SJSA1 (cell line): ENCODE results near the gene RMND5B. TPM values are rescaled to one million over a fixed set of nuclear protein-coding genes. Genes with fewer than 3 reads are reported as not detected.
"Not testable (repeated sequence)": the region's sequence is repeated elsewhere in the genome, so short reads cannot be mapped to it uniquely, and the experiment has no call there.

ENCODE experiments used
- DNase-seq, 2 experiments: peaks; one replicate each; pipeline ENCODE4 v3.0.0-alpha.2; 2015 to 2020; ENCODE audit warnings: low spot score in 2 of 2, low read depth in 1 of 2
- H3K27ac ChIP-seq: fragments of 250-450 bp; sonication (Bioruptor Pico); 2 replicates; pipeline ENCODE4 v1.5.1; 2020; ENCODE audit warnings: mild to moderate bottlenecking, moderate library complexity
- H3K27me3 ChIP-seq: fragments of 250-450 bp; sonication (Bioruptor Pico); replicated peaks from 2 replicates; pipeline ENCODE4 v1.5.1; 2020; ENCODE audit warnings: mild to moderate bottlenecking, moderate library complexity
- H3K36me3 ChIP-seq: fragments of 250-450 bp; sonication (Bioruptor Pico); 2 replicates; pipeline ENCODE4 v1.5.1; 2020; ENCODE audit warnings: mild to moderate bottlenecking
- H3K4me1 ChIP-seq: fragments of 250-450 bp; sonication (Bioruptor Pico); replicated peaks from 2 replicates; pipeline ENCODE4 v1.6.1; 2021; ENCODE audit warnings: mild to moderate bottlenecking
- H3K4me3 ChIP-seq: fragments of 250-450 bp; sonication (Bioruptor Pico); 2 replicates; pipeline ENCODE4 v1.5.1; 2020; ENCODE audit warnings: mild to moderate bottlenecking
- H3K9me3 ChIP-seq: fragments of 250-450 bp; sonication (Bioruptor Pico); replicated peaks from 2 replicates; pipeline ENCODE4 v1.5.1; 2020; ENCODE audit warnings: mild to moderate bottlenecking
- total RNA-seq: library from RNA; depleted of rRNA; stranded (reverse); fragments of >200 nt; shearing (Covaris generic); gene quantifications from 2 replicates; pipeline ENCODE4 v1.2.3, GENCODE V29; 2014

The RMND5B gene
- total RNA-seq, 1 experiment from 2014 or later = 40.9 TPM

GRCh38 chr5:178180141-178180863 is 49.5 kb downstream of the RMND5B start:
- Histone ChIP-seq H3K27me3 (no peaks in the 10 kb centered on the region; the same call in 1 of the 2 replicates), H3K36me3 (no peaks in the 10 kb centered on the region), H3K9me3 (0 out of 2 replicates have a peak, but pooled peaks cover 3% of the 10 kb centered on the region), H3K4me1 (no peaks in the 10 kb centered on the region), H3K4me3 (no peak overlapping the region), H3K27ac (no peak overlapping the region)
- DNase-seq = no peak

GRCh38 chr5:178182158-178182876 is 51.5 kb downstream of the RMND5B start:
- H3K4me1 ChIP-seq = no peaks in the 10 kb centered on the region
- no peaks in the 10 kb centered on the region for H3K36me3 ChIP-seq
- H3K27ac ChIP-seq = no peak overlapping the region
- peaks cover 4% of the 10 kb centered on the region; the same call in 1 of the 2 replicates for H3K27me3 ChIP-seq
- no peak for DNase-seq
- 0 out of 2 replicates have a peak, but pooled peaks cover 3% of the 10 kb centered on the region for H3K9me3 ChIP-seq
- H3K4me3 ChIP-seq = no peak overlapping the region

DNA sequence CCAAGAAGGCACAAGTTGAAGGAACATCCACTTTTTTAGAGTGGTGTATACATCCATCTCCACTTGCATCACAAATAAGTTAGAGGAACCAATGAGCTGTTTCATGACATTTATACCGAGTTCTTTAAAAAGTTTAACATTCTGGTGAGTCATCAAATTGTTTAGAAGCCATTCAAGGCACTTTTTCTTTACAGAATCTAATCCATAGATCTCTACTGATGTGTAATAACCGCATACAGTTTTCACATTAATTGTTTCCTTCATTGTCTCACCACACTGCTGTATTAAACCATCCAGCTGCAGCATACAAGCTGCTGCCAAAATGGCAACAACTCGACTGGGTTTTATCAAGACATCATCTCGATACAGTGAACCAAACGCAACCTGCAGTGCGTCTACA is 55.6 kb downstream of the RMND5B start:
- H3K27ac ChIP-seq = no peak overlapping the region
- H3K27me3 ChIP-seq = peaks cover 8% of the 10 kb centered on the region; the same call in 1 of the 2 replicates
- no peaks in the 10 kb centered on the region for H3K9me3 ChIP-seq
- no peak for DNase-seq
- no peaks in the 10 kb centered on the region for H3K36me3 ChIP-seq
- no peak overlapping the region for H3K4me3 ChIP-seq
- no peaks in the 10 kb centered on the region for H3K4me1 ChIP-seq

DNA sequence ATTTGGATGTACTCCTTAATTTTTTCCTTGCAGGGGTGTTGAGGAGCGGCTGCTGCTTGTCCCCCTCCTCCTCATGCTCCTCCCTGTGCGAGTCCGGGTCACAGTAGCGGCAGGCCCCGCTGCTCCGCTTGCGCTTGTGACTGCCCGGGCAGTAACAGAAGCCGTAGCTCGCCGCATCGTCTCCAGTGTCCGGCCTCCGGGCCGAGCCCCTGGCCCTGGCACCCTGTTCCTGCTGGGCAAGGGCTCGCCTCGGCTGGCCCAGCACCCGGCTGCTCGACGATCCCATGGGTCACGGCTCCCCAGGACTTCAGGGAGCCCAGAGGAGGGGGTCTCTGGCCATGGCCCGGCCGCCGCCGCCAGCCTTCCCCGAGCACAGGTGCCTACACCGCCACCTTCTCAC is 56.2 kb downstream of the RMND5B start, which contains the start of gene GMCL2:
TSS of gene GMCL2 (minus strand) at position 358 of the 400 bp plus-strand sequence. CDS start at position 286, 72 bp downstream.
- no peak within 1 kb of the TSS for H3K27ac ChIP-seq
- H3K27me3 ChIP-seq = peaks cover 8% of the 10 kb centered on the region; the same call in 1 of the 2 replicates
- no peaks in the 10 kb centered on the region for H3K9me3 ChIP-seq
- no peak within 1 kb of the TSS for H3K4me3 ChIP-seq
- H3K36me3 ChIP-seq = no peaks in the 10 kb centered on the region
- H3K4me1 ChIP-seq = no peaks in the 10 kb centered on the region
- DNase-seq = no peak

DNA sequence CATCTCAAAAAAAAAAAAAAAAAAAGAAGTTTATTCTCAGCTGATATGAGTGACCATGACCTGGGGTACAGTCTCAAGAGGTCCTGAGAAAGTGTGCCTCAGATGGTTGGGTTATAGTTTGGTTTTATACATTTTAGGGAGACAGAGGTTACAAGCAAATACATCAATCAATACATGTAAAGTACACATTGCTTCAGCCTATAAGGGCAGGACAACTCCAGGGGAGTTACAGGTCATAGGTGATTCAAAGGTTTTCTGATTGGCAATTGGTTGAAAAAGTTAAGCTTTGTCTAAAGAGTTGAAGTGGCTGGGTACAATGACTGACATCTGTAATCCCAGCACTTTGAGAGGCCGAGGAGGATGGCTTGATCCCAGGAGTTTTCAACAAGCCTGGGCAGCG is 58.6 kb downstream of the RMND5B start:
- Histone ChIP-seq H3K4me3 (no peak overlapping the region), H3K27me3 (peaks cover 15% of the 10 kb centered on the region; the same call in 1 of the 2 replicates), H3K36me3 (no peaks in the 10 kb centered on the region), H3K9me3 (0 out of 2 replicates have a peak, but pooled peaks cover 3% of the 10 kb centered on the region), H3K4me1 (no peaks in the 10 kb centered on the region), H3K27ac (no peak overlapping the region)
- DNase-seq = no peak

GRCh38 chr5:178191661-178192060 is 60.8 kb downstream of the RMND5B start:
- DNase-seq = no peak

DNA sequence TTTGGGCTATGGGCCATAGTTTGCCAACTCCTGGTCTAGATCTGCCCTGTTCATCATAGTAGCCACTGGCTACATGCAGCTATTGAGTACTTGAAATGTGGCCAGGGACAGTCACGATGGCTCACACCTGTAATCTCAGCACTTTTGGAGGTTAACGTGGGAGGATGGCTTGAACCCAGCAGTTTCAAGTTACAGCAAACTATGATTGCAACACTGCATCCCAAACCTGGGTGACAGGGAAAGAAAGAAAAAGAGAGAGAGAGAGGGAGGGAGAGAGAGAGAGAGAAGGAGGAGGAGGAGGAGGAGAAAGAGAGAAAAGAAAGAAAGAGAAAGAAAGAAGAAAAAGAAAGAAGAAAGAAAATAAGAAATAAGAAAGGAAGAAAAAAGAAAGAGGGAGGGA is 61.4 kb downstream of the RMND5B start:
- no peak for DNase-seq
- Histone ChIP-seq H3K9me3 (0 out of 2 replicates have a peak, but pooled peaks cover 3% of the 10 kb centered on the region), H3K4me3 (no peak overlapping the region), H3K27ac (no peak overlapping the region), H3K27me3 (peaks cover 17% of the 10 kb centered on the region; the same call in 1 of the 2 replicates), H3K4me1 (no peaks in the 10 kb centered on the region), H3K36me3 (no peaks in the 10 kb centered on the region)

More at GRCh38 chr5:178191661-178192060, 60.8 kb downstream of the RMND5B start:
- Histone ChIP-seq H3K4me1 (no peaks in the 10 kb centered on the region), H3K27me3 (peaks cover 17% of the 10 kb centered on the region; the same call in 1 of the 2 replicates), H3K27ac (no peak overlapping the region), H3K4me3 (no peak overlapping the region), H3K36me3 (no peaks in the 10 kb centered on the region), H3K9me3 (0 out of 2 replicates have a peak, but pooled peaks cover 3% of the 10 kb centered on the region)

GRCh38 chr5:178192787-178193186 is 62.0 kb downstream of the RMND5B start:
- Histone ChIP-seq H3K9me3 (0 out of 2 replicates have a peak, but pooled peaks cover 3% of the 10 kb centered on the region), H3K4me3 (no peak overlapping the region), H3K36me3 (no peaks in the 10 kb centered on the region), H3K4me1 (no peaks in the 10 kb centered on the region), H3K27me3 (peaks cover 17% of the 10 kb centered on the region; the same call in 1 of the 2 replicates), H3K27ac (no peak overlapping the region)
- DNase-seq = no peak

GRCh38 chr5:178193251-178193809 is 62.5 kb downstream of the RMND5B start:
- H3K4me3 ChIP-seq = no peak overlapping the region
- no peak for DNase-seq
- no peaks in the 10 kb centered on the region for H3K36me3 ChIP-seq
- peaks cover 17% of the 10 kb centered on the region; the same call in 1 of the 2 replicates for H3K27me3 ChIP-seq
- H3K4me1 ChIP-seq = no peaks in the 10 kb centered on the region
- no peak overlapping the region for H3K27ac ChIP-seq
- H3K9me3 ChIP-seq = 0 out of 2 replicates have a peak, but pooled peaks cover 3% of the 10 kb centered on the region

DNA sequence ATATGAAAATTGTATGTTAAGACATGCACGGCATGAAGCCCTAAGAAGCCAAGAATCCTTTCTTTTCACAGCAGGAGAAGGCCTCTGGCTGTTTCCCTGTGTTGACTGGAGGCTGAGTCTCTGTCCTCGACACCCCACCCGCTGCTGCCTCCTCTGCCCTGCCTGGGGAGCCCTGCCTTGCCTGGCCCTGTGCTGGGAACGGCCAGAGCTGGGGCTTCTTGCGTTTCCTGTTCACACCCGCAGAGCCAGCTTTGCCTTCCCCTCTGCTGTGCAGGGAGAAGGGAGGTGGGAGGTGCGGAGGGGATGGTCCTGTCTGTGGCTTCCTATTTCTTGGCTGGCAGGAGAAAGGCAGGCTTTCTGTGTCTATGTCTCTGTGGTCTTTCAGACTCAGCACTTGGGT is 63.2 kb downstream of the RMND5B start:
- H3K4me3 ChIP-seq = no peak overlapping the region
- no peaks in the 10 kb centered on the region for H3K36me3 ChIP-seq
- H3K9me3 ChIP-seq = 0 out of 2 replicates have a peak, but pooled peaks cover 3% of the 10 kb centered on the region
- no peak for DNase-seq
- no peak overlapping the region for H3K27ac ChIP-seq
- no peaks in the 10 kb centered on the region for H3K4me1 ChIP-seq
- peaks cover 17% of the 10 kb centered on the region; the same call in 1 of the 2 replicates for H3K27me3 ChIP-seq

- DNase-seq = no peak
- Histone ChIP-seq H3K4me3 (no peak overlapping the region), H3K27me3 (peaks cover 14% of the 10 kb centered on the region; the same call in 1 of the 2 replicates), H3K27ac (no peak overlapping the region), H3K36me3 (no peaks in the 10 kb centered on the region), H3K9me3 (0 out of 2 replicates have a peak, but pooled peaks cover 3% of the 10 kb centered on the region), H3K4me1 (no peaks in the 10 kb centered on the region)
These were observed 65.5 kb downstream of the RMND5B start for GRCh38 chr5:178196281-178196812.

DNA sequence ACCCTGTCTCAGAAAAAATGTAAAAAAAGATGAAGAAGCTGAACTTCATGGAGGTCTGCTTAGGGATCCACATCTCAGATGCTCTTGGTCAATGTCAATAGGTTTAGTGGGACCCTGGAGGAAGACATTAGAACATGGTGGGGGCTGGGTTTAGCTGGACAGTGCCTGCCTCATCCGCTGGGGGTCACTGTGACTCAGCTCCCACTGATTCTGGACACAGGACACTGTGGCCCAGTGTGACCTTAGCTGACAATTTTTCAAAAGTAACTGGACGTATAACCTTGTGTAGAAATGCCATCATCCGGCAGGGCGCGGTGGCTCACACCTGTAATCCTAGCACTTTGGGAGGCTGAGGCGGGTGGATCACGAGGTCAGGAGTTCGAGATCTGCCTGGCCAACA is 66.2 kb downstream of the RMND5B start:
- no peak for DNase-seq
- Histone ChIP-seq H3K36me3 (no peaks in the 10 kb centered on the region), H3K4me3 (no peak overlapping the region), H3K9me3 (0 out of 2 replicates have a peak, but pooled peaks cover 3% of the 10 kb centered on the region), H3K27me3 (peaks cover 14% of the 10 kb centered on the region; the same call in 1 of the 2 replicates), H3K4me1 (no peaks in the 10 kb centered on the region), H3K27ac (no peak overlapping the region)

DNA sequence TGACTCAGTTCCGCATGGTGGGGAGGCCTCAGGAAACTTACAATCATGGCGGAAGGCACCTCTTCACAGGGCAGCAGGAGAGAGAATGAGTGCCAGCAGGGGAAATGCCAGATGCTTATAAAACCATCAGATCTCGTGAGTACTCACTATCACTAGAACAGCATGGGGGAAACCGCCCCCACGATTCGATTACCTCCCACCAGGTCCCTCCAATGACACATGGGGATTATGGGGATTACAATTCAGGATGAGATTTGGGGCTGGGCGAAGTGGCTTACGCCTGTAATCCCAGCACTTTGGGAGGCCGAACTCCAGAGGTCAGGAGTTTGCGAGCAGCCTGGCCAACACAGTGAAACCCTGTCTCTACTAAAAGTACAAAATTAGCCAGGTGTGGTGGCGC is 67.3 kb downstream of the RMND5B start:
- not testable (repeated sequence) for H3K27ac ChIP-seq
- H3K27me3 ChIP-seq = peaks cover 14% of the 10 kb centered on the region; the same call in 1 of the 2 replicates

More for the DNA sequence above, 67.3 kb downstream of the RMND5B start:
- not testable (repeated sequence) for H3K9me3 ChIP-seq, H3K4me1 ChIP-seq, H3K4me3 ChIP-seq, H3K36me3 ChIP-seq, DNase-seq
